HepG2 (cell line): Measurements from ENCODE around the gene MREG. TPM values are rescaled to one million over a fixed set of nuclear protein-coding genes. Genes with fewer than 3 reads are reported as not detected.

Source experiments
- AHDC1 ChIP-seq: sonication (generic); formaldehyde crosslinking; IDR thresholded peaks from 2 replicates; pipeline ENCODE4 v1.5.1; 2020; ENCODE audit warnings: mild to moderate bottlenecking, missing genetic modification reagents, borderline replicate concordance
- HNF1A ChIP-seq, 2 experiments: sonication (generic) in 1 of 2; formaldehyde crosslinking in 1 of 2; IDR thresholded peaks; 2 replicates each; pipeline versions ENCODE4 v1.4.0 to v1.6.1; 2016 to 2020; ENCODE audit warnings: borderline replicate concordance in 1 of 2, low read depth in 1 of 2, mild to moderate bottlenecking in 1 of 2, missing genetic modification reagents in 1 of 2
- HOXD1 ChIP-seq: sonication (generic); formaldehyde crosslinking; IDR thresholded peaks from 2 replicates; pipeline ENCODE4 v1.5.0; 2020; ENCODE audit warnings: missing genetic modification reagents
- MTA1 ChIP-seq: sonication (generic); formaldehyde crosslinking; IDR thresholded peaks from 2 replicates; pipeline ENCODE4 v1.4.0; 2020; ENCODE audit warnings: missing genetic modification reagents, mild to moderate bottlenecking, borderline replicate concordance
- PAX8 ChIP-seq: sonication (generic); formaldehyde crosslinking; IDR thresholded peaks from 2 replicates; pipeline ENCODE4 v1.8.0; 2022; ENCODE audit warnings: mild to moderate bottlenecking, missing genetic modification reagents, borderline replicate concordance
- SAFB2 ChIP-seq: sonication (generic); formaldehyde crosslinking; IDR thresholded peaks from 2 replicates; pipeline ENCODE4 v1.5.1; 2020; ENCODE audit warnings: missing genetic modification reagents, low read depth, mild to moderate bottlenecking, borderline replicate concordance
- SP2 ChIP-seq: sonication (generic); formaldehyde crosslinking; IDR thresholded peaks from 2 replicates; pipeline ENCODE4 v1.5.1; 2020; ENCODE audit warnings: mild to moderate bottlenecking, missing genetic modification reagents
- SYNCRIP ChIP-seq: fragments of 200-400 bp; formaldehyde crosslinking; IDR thresholded peaks from 2 replicates; pipeline ENCODE4 v1.6.1; 2018; ENCODE audit warnings: mild to moderate bottlenecking, low read depth, low read length; ENCODE audit not compliant: insufficient read depth
- ZBTB7A ChIP-seq: sonication (generic); formaldehyde crosslinking; IDR thresholded peaks from 2 replicates; pipeline ENCODE4 v1.8.0; 2022; ENCODE audit warnings: mild to moderate bottlenecking, missing genetic modification reagents
- ZNF230 ChIP-seq: sonication (generic); formaldehyde crosslinking; IDR thresholded peaks from 2 replicates; pipeline ENCODE4 v1.4.0; 2020; ENCODE audit warnings: mild to moderate bottlenecking, missing genetic modification reagents
- ZNF33A ChIP-seq: sonication (generic); formaldehyde crosslinking; IDR thresholded peaks from 2 replicates; pipeline ENCODE4 v1.5.1; 2020; ENCODE audit warnings: missing genetic modification reagents, mild to moderate bottlenecking, moderate library complexity, borderline replicate concordance
- ZNF343 ChIP-seq: sonication (generic); formaldehyde crosslinking; IDR thresholded peaks from 2 replicates; pipeline ENCODE4 v1.4.0; 2020; ENCODE audit warnings: mild to moderate bottlenecking, missing genetic modification reagents
- ZNF496 ChIP-seq: sonication (generic); formaldehyde crosslinking; IDR thresholded peaks from 2 replicates; pipeline ENCODE4 v1.8.1; 2023; ENCODE audit warnings: mild to moderate bottlenecking, moderate library complexity, missing genetic modification reagents; ENCODE audit not compliant: insufficient replicate concordance
- ZNF564 ChIP-seq: sonication (generic); formaldehyde crosslinking; IDR thresholded peaks from 2 replicates; pipeline ENCODE4 v1.8.1; 2023; ENCODE audit warnings: mild to moderate bottlenecking, missing genetic modification reagents
- ZNF678 ChIP-seq: sonication (generic); formaldehyde crosslinking; IDR thresholded peaks from 2 replicates; pipeline ENCODE4 v1.4.0; 2020; ENCODE audit warnings: mild to moderate bottlenecking, missing genetic modification reagents
- ZNF773 ChIP-seq: sonication (generic); formaldehyde crosslinking; IDR thresholded peaks from 2 replicates; pipeline ENCODE4 v1.4.0; 2020; ENCODE audit warnings: missing genetic modification reagents, borderline replicate concordance
- ZSCAN25 ChIP-seq: sonication (generic); formaldehyde crosslinking; IDR thresholded peaks from 2 replicates; pipeline ENCODE4 v1.8.0; 2022; ENCODE audit warnings: mild to moderate bottlenecking, missing genetic modification reagents
- polyA plus RNA-seq, 8 experiments: library from polyadenylated mRNA; depleted of rRNA in 3 of 8; stranded (reverse) in 7 of 8; unstranded in 1 of 8; fragments of >200 nt; fragmentation: Illumina TruSeq in 4 of 8; extraction: Trizol in 4 of 8; gene quantifications; 2 replicates each; pipeline versions ENCODE4 v1.2.1 to v1.2.3, GENCODE V29; 2011 to 2016; ENCODE audit warnings: low read depth in 4 of 8, missing spikeins in 1 of 8, mixed read lengths in 1 of 8; ENCODE audit not compliant: insufficient read depth in 1 of 8
- total RNA-seq, 5 experiments: library from RNA; depleted of rRNA; stranded (reverse); fragments of >200 nt; fragmentation: Illumina TruSeq; extraction: Trizol; gene quantifications; 2 replicates each; pipeline ENCODE4 v1.2.3, GENCODE V29; 2016; ENCODE audit warnings: low read depth in 1 of 5

Gene MREG
- total and polyA plus RNA-seq, 2 of the 13 experiments (the other 11 are each of a cell fraction or from before 2014, with no cell fraction given), result 7.5 to 23.3 TPM

- TF ChIP-seq ZBTB7A (CRISPR knock-in tag), result peak; percentile 69; the same call in 1 of the 2 replicates
- TF ChIP-seq ZNF678, result peak; percentile 86
- TF ChIP-seq ZSCAN25 (CRISPR knock-in tag), result 0 out of 2 replicates have a peak, but pooled peaks have one; percentile 24
- peak; percentile 70 for TF ChIP-seq MTA1 (CRISPR knock-in tag)
- TF ChIP-seq ZNF773 (CRISPR knock-in tag), result 0 out of 2 replicates have a peak, but pooled peaks have one; percentile 3
- peak; percentile 88 for TF ChIP-seq ZNF343 (CRISPR knock-in tag)
- peak; percentile 82; the same call in 1 of the 2 replicates for TF ChIP-seq PAX8 (CRISPR knock-in tag)
- no peak for TF ChIP-seq ZNF496 (CRISPR knock-in tag)
- no peak for TF ChIP-seq HOXD1 (CRISPR knock-in tag)
- peak; percentile 41; the same call in 1 of the 2 replicates for TF ChIP-seq SAFB2
- TF ChIP-seq HNF1A (IDR thresholded peaks at IDR 0.05; ENCODE audit: low read depth), result no peak
- peak; percentile 52; the same call in 1 of the 2 replicates for TF ChIP-seq HNF1A (CRISPR knock-in tag; IDR thresholded peaks at IDR 0.05; ENCODE audit: borderline replicate concordance)
- no peak for TF ChIP-seq SYNCRIP
- peak; percentile 87; the same call in 1 of the 2 replicates for TF ChIP-seq ZNF230 (CRISPR knock-in tag)
- TF ChIP-seq AHDC1 (CRISPR knock-in tag), result no peak
- no peak for TF ChIP-seq ZNF564
- no peak for TF ChIP-seq ZNF33A (CRISPR knock-in tag)
- TF ChIP-seq SP2, result no peak
Observed at GRCh38 chr2:216013080-216013909, at the start of gene MREG (continued).
